Measurements from ENCODE around the gene PNPO.

DNA sequence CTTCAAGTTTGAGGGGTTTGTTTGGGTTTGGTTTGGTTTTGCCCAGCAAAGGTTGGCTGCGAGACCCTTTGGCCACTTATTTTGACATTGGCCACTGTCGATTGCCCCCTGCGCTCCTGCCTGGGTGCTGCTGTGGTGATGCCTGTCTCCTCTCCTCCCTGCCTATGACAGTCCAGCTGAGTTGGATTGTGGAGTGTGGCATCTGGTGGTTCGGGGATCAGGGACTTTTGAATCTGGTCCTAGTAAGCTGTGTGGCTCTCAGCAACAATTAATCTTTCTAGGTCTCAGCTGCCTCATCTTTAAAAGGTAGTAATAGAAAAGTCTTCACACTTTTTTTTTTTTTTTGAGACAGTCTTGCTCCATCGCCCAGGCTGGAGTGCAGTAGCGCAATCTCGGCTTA is 56.7 kb downstream of the PNPO start:
- TF ChIP-seq, protein P1, sequence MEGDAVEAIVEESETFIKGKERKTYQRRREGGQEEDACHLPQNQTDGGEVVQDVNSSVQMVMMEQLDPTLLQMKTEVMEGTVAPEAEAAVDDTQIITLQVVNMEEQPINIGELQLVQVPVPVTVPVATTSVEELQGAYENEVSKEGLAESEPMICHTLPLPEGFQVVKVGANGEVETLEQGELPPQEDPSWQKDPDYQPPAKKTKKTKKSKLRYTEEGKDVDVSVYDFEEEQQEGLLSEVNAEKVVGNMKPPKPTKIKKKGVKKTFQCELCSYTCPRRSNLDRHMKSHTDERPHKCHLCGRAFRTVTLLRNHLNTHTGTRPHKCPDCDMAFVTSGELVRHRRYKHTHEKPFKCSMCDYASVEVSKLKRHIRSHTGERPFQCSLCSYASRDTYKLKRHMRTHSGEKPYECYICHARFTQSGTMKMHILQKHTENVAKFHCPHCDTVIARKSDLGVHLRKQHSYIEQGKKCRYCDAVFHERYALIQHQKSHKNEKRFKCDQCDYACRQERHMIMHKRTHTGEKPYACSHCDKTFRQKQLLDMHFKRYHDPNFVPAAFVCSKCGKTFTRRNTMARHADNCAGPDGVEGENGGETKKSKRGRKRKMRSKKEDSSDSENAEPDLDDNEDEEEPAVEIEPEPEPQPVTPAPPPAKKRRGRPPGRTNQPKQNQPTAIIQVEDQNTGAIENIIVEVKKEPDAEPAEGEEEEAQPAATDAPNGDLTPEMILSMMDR (IDR thresholded peaks at IDR 0.05; ENCODE audit: control extremely low read depth in 1 of 3, insufficient read depth in 1 of 3, low read depth in 1 of 3, low read length in 3 of 3), result no peak
- no peak for TF ChIP-seq JUN (IDR thresholded peaks at IDR 0.05; ENCODE audit: low read depth, low read length)
- TF ChIP-seq BACH1 (IDR thresholded peaks at IDR 0.05; ENCODE audit: low read length), result no peak
- TF ChIP-seq CHD2 (IDR thresholded peaks at IDR 0.05; ENCODE audit: low read length), result no peak
- TF ChIP-seq POLR2AphosphoS5 (IDR thresholded peaks at IDR 0.05; ENCODE audit: low read depth, low read length), result no peak
- TF ChIP-seq RAD21 (IDR thresholded peaks at IDR 0.05 in 1 of 2, conservative IDR thresholded peaks at IDR 0.05 in 1 of 2; ENCODE audit: low read depth in 2 of 2, low read length in 2 of 2), result no peak
- TF ChIP-seq POLR2A (IDR thresholded peaks at IDR 0.05; ENCODE audit: control extremely low read depth in 1 of 2, low read depth in 2 of 2, low read length in 2 of 2), result no peak
- no peak for TF ChIP-seq TAF1 (IDR thresholded peaks at IDR 0.05; ENCODE audit: low read depth, low read length)
- TF ChIP-seq FOSL1 (IDR thresholded peaks at IDR 0.05; ENCODE audit: insufficient read depth, low read depth, low read length), result no peak

Measured in H1 (cell line).